Keratinocyte (primary cell): Measurements from ENCODE around the gene NUP54. TPM values are rescaled to one million over a fixed set of nuclear protein-coding genes. Genes with fewer than 3 reads are reported as not detected.
A peak's percentile ranks its signal among the peaks of the same experiment; 100 is the strongest.

Experiments
- DNase-seq: peaks from one replicate; pipeline ENCODE4 v3.0.0-alpha.2; 2011; ENCODE audit warnings: low read depth, missing footprints, low spot score
- FAIRE-seq: peaks from 2 replicates; lab custom pipeline; 2011; peaks lifted over from hg19 to GRCh38; lab: Jason Lieb, UNC
- H2AFZ ChIP-seq: 2 replicates; pipeline ENCODE4 v1.6.0; 2012; ENCODE audit warnings: low read length, control low read depth, inconsistent platforms; ENCODE audit not compliant: control insufficient read depth
- H3K27ac ChIP-seq: 2 replicates; pipeline ENCODE4 v1.5.1; 2011; ENCODE audit warnings: low read length; ENCODE audit not compliant: control insufficient read depth, insufficient read depth
- H3K27me3 ChIP-seq: 3 replicates; pipeline ENCODE4 v1.6.0; 2011; ENCODE audit warnings: low read length; ENCODE audit not compliant: control insufficient read depth, insufficient read depth; ENCODE audit errors: extremely low read depth
- H3K36me3 ChIP-seq, 2 experiments: 2 replicates in 1 of 2; 3 replicates in 1 of 2; pipeline ENCODE4 v1.5.1; 2011; ENCODE audit warnings: low read length in 2 of 2, mild to moderate bottlenecking in 1 of 2; ENCODE audit not compliant: control insufficient read depth in 2 of 2, insufficient read depth in 2 of 2; ENCODE audit errors: extremely low read depth in 1 of 2
- H3K4me1 ChIP-seq: 3 replicates; pipeline ENCODE4 v1.5.1; 2011; ENCODE audit warnings: low read length; ENCODE audit not compliant: control insufficient read depth, insufficient read depth; ENCODE audit errors: extremely low read depth
- H3K4me2 ChIP-seq: 3 replicates; pipeline ENCODE4 v1.6.0; 2011; ENCODE audit warnings: low read depth, low read length; ENCODE audit not compliant: control insufficient read depth, insufficient read depth; ENCODE audit errors: extremely low read depth
- H3K4me3 ChIP-seq, 3 experiments: fragments of 200-600 bp in 1 of 3; sonication (generic) in 1 of 3; 2 replicates in 2 of 3; 3 replicates in 1 of 3; pipeline ENCODE4 v1.5.1; 2011 to 2016; ENCODE audit warnings: low read length in 3 of 3, mild to moderate bottlenecking in 3 of 3, control low read depth in 2 of 3, inconsistent platforms in 1 of 3, low read depth in 1 of 3, mixed read lengths in 1 of 3, mixed run types in 1 of 3, moderate library complexity in 1 of 3; ENCODE audit not compliant: control insufficient read depth in 2 of 3, insufficient read depth in 2 of 3; ENCODE audit errors: extremely low read depth in 1 of 3
- H3K79me2 ChIP-seq: 2 replicates; pipeline ENCODE4 v1.6.0; 2012; ENCODE audit warnings: low read length; ENCODE audit not compliant: control insufficient read depth, insufficient read depth
- H3K9ac ChIP-seq: 3 replicates; pipeline ENCODE4 v1.6.0; 2011; ENCODE audit warnings: low read length; ENCODE audit not compliant: control insufficient read depth, insufficient read depth; ENCODE audit errors: extremely low read depth
- H3K9me1 ChIP-seq: 3 replicates; pipeline ENCODE4 v1.6.0; 2011; ENCODE audit warnings: low read length; ENCODE audit not compliant: control insufficient read depth, insufficient read depth; ENCODE audit errors: extremely low read depth
- H3K9me3 ChIP-seq: 2 replicates; pipeline ENCODE4 v1.5.1; 2012; ENCODE audit warnings: low read depth, low read length; ENCODE audit not compliant: control insufficient read depth
- H4K20me1 ChIP-seq: 3 replicates; pipeline ENCODE4 v1.6.0; 2011; ENCODE audit warnings: low read length; ENCODE audit not compliant: control insufficient read depth, insufficient read depth; ENCODE audit errors: extremely low read depth
- CTCF ChIP-seq, 3 experiments: IDR thresholded peaks in 1 of 3; conservative IDR thresholded peaks in 1 of 3; optimal IDR thresholded peaks in 1 of 3; 2 replicates in 2 of 3; 3 replicates in 1 of 3; pipeline versions ENCODE3 to v1.5.1; 2011; ENCODE audit warnings: low read length in 3 of 3, mild to moderate bottlenecking in 3 of 3, moderate library complexity in 2 of 3, control low read depth in 1 of 3, inconsistent platforms in 1 of 3; ENCODE audit not compliant: insufficient read depth in 2 of 3; ENCODE audit errors: extremely low read depth in 1 of 3
- EZH2 ChIP-seq: IDR thresholded peaks from one replicate; pipeline ENCODE4 v1.6.1; 2012; ENCODE audit warnings: inconsistent platforms, mild to moderate bottlenecking, low read length, moderate library complexity
- dilution Hi-C: fragments of 300-500 bp; cut with MboI; formaldehyde crosslinking; loops from one replicate; pipeline ENCODE4 v1.7.0; 2020; ENCODE audit warnings: low sequenced_read_pairs; ENCODE audit not compliant: extremely low pct_ligation_motif_present
- polyA plus RNA-seq, 5 experiments: library from polyadenylated mRNA; depleted of rRNA in 3 of 5; stranded (reverse) in 3 of 5; stranded (forward) in 1 of 5; unstranded in 1 of 5; fragments of >200 nt; gene quantifications; 1 replicate in 1 of 5; 2 replicates in 3 of 5; 3 replicates in 1 of 5; pipeline versions ENCODE4 v1.2.1 to v1.2.3, GENCODE V29; 2011 to 2012; ENCODE audit warnings: missing spikeins in 2 of 5, low read depth in 1 of 5, low replicate concordance in 1 of 5

NUP54 gene
- polyA plus RNA-seq, 1 donor (not counting 4 experiments of a cell fraction or from before 2014, with no cell fraction given), result 59.2 TPM

GRCh38 chr4:76147454-76148141, 599 bp downstream of the NUP54 start:
- peaks cover 9% of the 10 kb centered on the region for H4K20me1 ChIP-seq
- no peaks in the 10 kb centered on the region for H3K9me1 ChIP-seq
- H3K4me2 ChIP-seq, result peak overlapping the region; percentile 99
- TF ChIP-seq EZH2, result no peak
- H2AFZ ChIP-seq, result peak overlapping the region; percentile 99
- H3K36me3 ChIP-seq, result peaks cover under 1 to 3% of the 10 kb centered on the region in 2 experiments
- peak overlapping the region; percentile 95 for H3K9ac ChIP-seq
- H3K27me3 ChIP-seq, result no peaks in the 10 kb centered on the region
- DNase-seq (no peak), FAIRE-seq (peak; percentile 23)
- peaks cover 53% of the 10 kb centered on the region for H3K79me2 ChIP-seq
- peak overlapping the region; percentile 97 to 100 (median 99) for H3K4me3 ChIP-seq
- H3K4me1 ChIP-seq, result peaks cover 22% of the 10 kb centered on the region
- H3K27ac ChIP-seq, result peak overlapping the region; percentile 90
- dilution Hi-C loops, result no loop called here
- H3K9me3 ChIP-seq, result no peaks in the 10 kb centered on the region

GRCh38 chr4:76144546-76144945, 3.7 kb downstream of the NUP54 start:
- FAIRE-seq, result no peak
- H3K27ac ChIP-seq, result no peak overlapping the region
- dilution Hi-C loops, result no loop called here

More at GRCh38 chr4:76144546-76144945, 3.7 kb downstream of the NUP54 start:
- Histone ChIP-seq H3K9ac (no peak overlapping the region), H3K4me1 (peaks cover 22% of the 10 kb centered on the region), H3K79me2 (peaks cover 71% of the 10 kb centered on the region), H3K27me3 (no peaks in the 10 kb centered on the region), H3K4me3 (no peak overlapping the region), H3K36me3 (peaks cover 4 to 8% of the 10 kb centered on the region in 2 experiments), H3K9me3 (no peaks in the 10 kb centered on the region), H2AFZ (no peak overlapping the region), H3K4me2 (no peak overlapping the region), H4K20me1 (peaks cover 9% of the 10 kb centered on the region), H3K9me1 (no peaks in the 10 kb centered on the region)
- TF ChIP-seq EZH2 (no peak), CTCF (optimal IDR thresholded peaks at IDR 0.05 in 1 of 3, IDR thresholded peaks at IDR 0.05 in 1 of 3, conservative IDR thresholded peaks at IDR 0.05 in 1 of 3; ENCODE audit: extremely low read depth in 1 of 3, insufficient read depth in 2 of 3, low read length in 3 of 3) (no peak)
- DNase-seq, result no peak
